ENCODE results near the gene HINT3.
"Not testable (repeated sequence)": the region's sequence is repeated elsewhere in the genome, so short reads cannot be mapped to it uniquely, and the experiment has no call there.

The HINT3 gene

DNA sequence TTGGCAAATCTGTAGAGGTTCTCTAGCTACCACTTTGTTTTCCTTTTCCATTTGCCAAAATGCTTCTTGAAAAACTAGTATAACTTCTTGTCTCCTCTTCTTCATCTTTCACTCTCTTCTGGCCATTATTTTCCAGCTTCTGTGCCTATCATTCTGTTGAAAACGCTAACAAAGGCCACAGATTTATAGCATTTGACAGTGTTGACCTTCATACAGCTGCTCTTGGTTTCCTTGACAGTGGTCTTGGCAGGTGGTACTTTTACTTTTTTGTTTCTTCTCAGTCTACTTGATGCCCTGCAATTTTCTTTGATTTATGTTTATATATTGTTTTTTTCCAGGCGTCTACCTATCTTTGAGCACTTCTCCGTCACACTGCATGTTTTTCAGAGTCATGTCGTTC lies 53.5 kb downstream of the HINT3 start:
- DNase-seq = no peak

DNA sequence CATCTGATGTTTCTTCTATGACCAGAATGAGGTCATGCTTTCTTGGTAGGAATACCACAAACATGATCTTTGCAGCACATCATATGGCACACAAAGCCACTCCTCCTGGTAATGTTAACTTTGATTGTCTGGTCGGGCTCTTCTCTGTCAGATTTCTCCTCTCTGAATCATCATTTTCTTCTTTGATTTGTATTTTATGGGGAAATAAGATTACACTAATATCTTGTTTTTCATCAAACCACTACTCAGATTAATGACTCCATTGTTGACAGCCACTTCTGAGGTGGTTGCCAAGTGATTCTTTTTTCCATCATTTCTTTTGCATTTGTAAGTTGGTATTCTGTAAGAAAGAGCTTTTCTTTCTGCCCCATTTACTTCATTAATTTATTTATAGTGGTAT lies 59.3 kb downstream of the HINT3 start:
- DNase-seq = no peak

DNA sequence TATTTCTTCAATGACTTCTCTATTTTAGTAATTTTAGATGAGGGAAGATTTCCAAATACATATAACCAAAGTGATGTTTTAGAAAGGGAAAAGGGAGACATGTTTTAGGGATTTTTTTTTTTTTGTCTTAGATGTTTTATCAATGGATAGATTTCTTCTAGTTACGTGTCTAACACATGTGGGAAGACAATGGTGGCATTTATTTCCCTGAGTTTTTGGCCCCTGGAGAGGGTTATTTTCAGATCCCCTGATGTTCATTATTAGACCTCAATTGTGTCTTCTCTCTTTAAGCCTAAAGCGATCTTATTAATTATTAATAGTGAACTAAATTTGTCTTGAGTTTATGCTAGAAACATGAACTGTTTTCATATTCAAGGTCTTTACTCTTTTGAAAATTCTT lies 60.0 kb downstream of the HINT3 start:
- DNase-seq = no peak

DNA sequence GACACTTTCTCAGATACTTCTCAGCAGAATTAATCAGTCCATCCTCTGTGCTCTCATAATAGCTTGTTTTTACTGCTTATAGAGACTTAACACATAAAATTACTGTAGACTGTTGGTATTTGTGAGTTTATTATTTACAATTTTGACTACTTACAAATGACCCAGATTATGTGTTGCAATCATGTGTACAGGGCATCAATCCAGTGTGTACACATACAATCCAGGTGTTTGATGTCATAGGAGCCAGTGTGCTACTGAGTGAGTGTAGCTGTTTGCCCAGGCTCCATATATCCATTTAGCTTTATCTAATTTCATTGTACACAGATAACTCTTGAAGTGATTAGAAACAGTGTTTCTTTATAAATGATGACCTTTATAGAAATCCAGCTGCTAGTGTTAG lies 61.1 kb downstream of the HINT3 start:
- DNase-seq = no peak

DNA sequence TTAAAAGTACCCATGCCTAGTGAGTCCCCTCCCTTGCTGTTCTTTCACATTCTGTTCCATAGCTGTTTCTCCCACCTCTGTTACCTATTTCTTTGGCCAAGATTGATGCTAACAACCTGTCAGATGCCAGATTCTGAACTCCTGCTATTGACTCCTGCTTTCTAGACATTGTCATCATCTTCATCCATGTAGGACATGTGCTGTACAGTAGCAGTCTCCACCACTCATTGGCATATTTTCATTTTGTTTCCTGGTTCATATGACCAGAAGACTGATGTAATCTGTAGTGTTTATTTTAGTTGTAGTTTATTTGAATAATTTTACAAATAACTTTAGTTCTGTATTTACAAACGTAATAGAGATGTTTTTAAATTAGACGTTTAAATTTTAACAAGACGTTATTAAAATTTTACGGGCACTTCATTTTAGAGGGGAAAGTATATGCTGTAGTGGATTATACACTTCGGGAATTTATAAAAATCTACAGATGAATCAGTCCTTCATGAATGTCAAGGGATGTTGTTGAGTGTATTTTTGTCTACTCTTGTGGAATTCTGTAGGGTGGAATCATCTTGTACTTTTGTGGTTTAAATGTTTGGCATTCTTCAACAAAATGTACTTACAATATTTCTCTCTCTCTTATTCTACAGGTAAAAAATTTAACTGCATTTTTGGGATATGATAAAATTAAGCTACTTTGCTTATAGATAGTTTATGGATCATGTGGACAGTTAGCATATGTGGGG lies 63.9 kb downstream of the HINT3 start:
- DNase-seq = no peak

DNA sequence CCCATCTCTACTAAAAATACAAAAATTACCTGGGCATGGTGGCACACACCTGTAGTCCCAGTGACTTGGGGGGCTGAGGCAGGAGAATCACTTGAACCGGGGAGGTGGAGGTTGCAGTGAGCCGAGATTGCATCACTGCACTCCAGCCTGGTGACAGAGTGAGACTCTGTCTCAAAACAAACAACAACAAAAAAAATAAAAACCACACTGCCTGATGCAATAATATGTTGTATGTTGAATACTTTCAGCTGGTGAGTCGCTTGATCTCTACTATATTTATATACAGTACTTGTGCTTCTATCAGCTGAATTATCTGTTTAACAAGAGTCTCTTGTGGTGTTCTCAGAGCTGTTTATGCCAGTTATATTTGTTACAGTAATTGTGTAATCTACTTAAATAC lies 66.9 kb downstream of the HINT3 start:
- not testable (repeated sequence) for DNase-seq

DNA sequence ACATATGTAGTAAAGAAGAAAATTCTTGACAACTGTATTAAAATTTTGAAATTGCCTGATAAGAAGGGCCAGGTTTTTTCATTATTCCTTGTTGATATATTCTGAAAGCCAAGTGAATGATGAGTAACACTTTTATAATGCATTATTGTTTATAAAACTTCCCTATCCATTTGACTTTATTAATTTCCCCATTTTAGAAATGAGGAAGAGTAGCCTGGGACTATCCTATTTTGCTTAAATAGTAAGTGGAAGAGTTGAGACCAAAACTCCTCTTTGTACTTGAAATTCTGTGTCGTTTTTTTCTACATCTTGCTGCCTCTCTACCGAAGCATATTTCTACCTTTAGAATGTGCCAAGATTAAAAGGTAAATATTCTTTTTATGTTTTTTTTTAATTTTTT lies 69.4 kb downstream of the HINT3 start:
- no peak for DNase-seq

DNA sequence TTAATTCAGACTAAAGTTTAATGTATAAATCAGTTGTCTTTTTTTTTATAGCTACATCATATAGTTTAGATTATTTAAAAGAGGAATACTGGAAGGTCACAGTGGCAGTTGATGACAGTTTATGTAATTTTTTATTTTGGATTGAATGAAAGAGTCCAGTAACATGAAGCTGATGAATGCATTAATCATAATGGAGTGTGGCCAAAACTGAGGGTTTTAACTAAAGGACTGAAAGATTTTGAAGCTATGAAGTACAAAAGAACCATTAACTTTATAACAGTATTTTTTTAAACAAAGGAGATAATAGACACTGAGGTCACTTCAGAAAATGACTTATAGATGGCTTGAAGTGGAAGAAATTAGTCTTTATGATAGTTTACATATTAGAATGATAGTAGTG lies 71.0 kb downstream of the HINT3 start:
- no peak for DNase-seq

Measured in stimulated activated naive CD4-positive, alpha-beta T cell treated with Interleukin-2 at 50 U/mL for 16 hours (primary cell).